GM18511 (cell line): ENCODE results near the gene TXNRD1.
"Not testable (repeated sequence)": the region's sequence is repeated elsewhere in the genome, so short reads cannot be mapped to it uniquely, and the experiment has no call there.

Experiments
- ATAC-seq: cut with Tn5 transposase; IDR thresholded peaks from one replicate; pipeline ENCODE4 v1.9.1; 2021; ENCODE audit warnings: mild to moderate bottlenecking, moderate library complexity; ENCODE audit not compliant: unreplicated experiment

The TXNRD1 gene

DNA sequence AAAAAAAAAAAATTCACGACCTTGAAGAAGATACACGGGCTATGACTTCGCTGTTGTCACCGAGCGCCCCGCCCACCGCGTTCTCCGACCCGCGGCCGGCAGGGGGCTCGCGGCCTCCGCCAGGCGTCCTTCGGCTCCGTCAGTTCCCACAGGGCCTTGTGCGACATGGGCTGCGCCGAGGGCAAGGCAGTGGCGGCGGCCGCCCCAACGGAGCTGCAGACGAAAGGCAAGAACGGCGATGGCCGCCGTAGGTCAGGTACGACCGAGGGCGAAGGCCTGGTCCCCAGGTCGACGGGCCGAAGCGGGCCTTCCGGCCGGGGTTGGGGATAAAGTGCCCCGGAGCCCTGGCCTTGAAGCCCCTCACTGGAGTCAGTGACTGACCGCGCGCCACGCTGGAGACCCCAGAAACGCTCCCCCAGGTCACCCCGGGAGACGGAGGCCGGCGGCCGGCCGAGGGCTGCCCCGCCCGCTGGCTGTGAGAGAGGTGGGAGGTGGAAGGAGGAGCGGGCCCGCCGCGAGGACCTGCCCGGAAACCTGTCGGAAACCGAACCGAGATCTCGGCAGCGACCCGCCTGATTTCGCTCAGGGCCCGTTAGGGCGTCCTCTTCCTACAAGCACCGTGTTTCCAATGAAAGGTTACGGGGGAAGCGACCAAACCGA, at the start of gene TXNRD1:
Gene TXNRD1 (plus strand): TSS at position 142 of the 660 bp plus-strand sequence. CDS start 24 bp downstream, at position 166.
- peak; percentile 93 for ATAC-seq

DNA sequence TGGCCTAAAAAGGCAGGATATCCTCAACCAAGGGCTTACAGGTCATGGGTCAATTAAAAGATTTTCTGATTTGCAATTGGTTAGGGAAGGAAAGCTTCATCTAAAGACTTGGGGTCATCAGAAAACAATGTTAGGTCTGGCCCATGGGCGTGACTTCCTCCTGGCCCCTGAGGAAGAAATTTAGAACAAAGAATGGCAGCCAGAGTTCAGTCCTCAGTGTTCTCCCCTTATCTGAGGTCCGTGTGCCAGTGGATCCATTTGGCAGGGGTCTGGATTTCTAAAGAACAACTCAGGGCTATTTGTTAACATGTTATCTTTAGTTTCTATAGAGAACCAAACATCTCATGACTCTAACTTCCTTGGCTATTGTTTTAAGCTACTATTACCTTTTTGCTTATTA, 49.8 kb upstream of the TXNRD1 start:
- no peak for ATAC-seq

DNA sequence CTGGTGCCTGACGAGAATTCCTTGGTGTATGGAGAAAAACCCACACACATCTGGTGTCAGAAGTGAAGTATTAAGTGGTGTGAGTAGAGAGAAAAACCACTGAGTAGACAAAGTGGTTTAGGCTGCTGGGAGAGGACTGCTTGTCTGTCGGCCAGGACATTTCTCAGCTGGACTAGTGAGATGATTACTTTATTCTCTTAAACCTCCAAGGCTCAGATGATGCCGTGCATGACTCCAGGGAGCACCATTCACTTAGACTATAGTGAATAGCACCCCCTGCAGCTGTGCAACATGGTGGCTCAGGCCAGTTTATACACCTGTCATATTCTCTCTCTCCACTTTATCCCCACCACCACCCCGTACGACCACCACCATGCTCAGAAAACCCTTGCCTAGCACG, 49.1 kb upstream of the TXNRD1 start:
- ATAC-seq, result no peak

DNA sequence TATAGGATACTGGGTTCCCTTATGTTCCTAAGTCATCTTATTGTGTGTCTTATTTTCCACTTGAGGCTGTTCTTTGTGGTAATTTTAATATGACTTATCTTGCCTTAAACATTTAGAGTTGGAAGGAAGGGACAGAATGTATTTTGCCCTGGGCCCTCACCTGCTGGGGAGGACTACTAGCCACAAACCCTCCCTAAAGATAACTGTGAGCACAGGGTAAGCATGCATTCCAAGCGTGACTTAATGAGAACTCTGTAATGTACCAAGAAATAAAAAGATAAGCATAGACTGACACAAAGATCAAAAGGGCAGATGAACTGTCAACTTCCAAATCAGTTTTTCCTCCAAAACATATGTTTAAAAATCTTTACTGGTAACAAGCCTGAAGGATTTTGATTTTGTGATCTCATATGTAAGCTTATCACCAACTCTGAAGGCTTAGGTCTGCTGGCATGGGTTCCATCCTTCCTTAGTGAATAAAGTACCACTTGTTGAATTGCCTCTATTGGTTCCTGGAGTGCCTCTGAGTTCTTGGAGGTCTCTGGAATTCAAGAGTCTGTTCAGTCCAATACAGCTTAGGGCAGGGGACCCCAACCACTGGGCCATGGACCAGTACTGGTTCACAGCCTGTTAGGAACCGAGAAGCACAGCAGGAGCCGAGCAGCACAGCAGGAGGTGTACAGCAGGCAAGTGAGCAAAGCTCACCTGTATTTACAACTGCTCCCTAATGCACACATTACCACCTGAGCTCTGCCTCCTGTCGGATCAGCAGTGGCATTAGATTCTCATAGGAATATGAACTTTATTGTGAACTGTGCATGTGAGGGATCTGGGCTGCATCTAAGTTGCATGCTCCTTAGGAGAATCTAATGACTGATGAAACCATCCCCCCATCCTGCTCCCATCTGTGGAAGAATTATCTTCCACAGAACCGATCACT, 47.8 kb upstream of the TXNRD1 start:
- no peak for ATAC-seq

DNA sequence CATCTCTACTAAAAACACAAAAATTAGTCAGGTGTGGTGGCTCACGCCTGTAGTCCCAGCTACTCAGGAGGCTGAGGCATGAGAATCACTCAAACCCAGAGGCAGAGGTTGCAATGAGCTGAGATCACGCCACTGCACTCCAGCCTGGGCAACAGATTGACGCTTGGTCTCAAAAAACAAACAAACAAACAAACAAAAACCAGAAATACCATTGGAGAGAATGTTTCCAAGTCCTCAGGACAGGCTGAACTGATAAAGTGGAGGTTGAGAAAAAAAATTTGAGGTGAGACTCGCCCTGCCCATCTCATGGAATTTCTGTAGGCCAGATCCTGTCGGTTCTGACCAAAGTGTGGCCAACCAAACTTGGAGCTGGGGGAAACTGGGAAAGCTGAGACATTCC, 47.0 kb upstream of the TXNRD1 start:
- no peak for ATAC-seq

DNA sequence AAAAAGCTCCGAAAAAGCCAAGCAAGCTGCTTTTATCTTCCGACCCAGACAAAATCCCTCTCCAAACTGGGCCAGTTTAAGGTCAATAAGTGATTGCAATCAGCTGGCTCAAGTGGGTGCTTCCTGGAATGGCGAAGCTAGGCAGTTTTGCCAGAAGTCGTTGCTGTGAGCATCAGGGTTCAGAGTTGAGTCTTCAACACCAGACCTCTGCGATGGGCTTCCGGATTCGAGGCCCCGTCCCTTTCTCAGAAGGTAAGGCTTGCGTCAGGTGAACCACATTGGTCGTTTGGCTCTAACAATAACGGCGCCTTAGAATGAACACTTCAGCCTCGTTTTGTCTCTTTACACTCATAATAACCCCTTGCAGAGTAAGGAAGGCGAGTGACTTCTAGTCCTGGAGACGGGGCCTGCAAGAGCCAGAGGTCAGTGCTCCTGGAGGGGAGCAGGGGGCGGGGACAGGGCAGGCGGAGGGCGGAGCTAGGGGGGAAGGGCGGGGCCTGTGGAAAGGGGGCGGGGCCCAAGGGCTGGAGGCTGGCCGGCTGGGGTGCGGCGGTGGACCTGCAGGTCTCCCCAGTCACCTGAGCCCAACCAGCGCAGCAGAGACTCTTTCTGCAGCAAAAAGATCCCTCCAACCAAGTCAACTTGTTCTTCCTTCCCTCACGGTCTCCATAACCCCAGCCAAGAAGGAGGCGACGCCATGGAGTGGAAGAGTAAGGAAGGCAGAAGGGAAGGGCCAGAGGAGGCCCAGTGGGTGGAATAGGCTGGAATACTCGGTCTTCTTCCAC, 43.6 kb upstream of the TXNRD1 start:
- ATAC-seq, result no peak

DNA sequence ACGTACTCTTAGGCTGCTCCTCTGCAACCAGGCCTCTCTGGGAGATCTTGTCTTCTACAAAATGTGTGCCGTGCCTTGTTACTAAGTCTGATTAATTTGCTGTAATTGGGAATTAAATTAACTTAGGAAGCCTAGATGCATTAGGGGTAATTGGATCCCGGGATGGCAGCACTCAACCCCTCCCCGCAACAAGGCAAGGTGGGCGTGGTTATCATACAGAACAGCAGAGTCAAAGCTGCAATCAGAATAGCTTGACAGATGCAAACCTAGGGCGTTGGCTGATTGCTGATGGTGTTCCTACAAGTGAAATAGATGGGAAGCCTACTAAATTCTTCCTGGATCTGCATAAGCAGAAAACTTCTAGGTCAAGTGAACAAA, 43.0 kb upstream of the TXNRD1 start:
- ATAC-seq, result no peak

DNA sequence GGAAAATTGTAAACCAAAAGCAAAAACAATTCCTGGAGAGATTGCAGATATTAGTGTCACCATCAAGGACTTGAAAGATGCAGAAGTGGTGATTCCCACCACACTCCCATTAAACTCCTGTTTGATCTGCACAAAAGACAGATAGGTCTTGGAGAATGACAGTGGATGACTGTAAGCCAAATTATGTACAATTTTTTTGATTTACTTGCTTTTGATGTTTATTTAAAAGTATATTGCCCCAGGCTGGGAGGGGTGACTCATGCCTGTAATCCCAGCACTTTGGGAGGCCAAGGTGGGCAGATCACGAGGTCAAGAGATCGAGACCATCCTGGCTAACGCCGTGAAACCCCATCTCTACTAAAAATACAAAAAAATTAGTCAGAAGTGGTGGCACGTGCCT, 41.8 kb upstream of the TXNRD1 start:
- ATAC-seq, result not testable (repeated sequence)

DNA sequence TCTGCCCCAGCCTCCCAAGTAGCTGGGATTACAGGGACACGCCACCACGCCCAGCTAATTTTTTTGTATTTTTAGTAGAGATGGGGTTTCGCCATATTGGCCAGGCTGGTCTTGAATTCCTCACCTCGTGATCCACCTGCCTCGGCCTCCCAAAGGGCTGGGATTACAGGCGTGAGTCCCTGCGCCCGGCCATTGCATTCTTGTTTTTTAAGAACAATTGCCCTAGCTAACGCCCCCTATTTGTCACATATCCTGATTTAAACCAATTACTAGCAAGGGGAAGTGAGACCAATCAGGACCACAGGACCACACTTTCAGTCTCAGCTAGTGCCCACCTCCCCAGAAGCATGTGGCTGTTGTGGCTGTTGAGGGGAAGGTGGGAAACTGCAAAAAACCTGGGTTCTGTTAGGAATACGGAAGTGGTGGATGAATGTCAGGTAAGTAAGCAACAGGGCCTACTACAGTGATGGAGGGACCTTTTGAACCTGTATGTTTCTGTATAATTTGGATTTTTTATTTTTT, 39.8 kb upstream of the TXNRD1 start:
- ATAC-seq, result no peak

DNA sequence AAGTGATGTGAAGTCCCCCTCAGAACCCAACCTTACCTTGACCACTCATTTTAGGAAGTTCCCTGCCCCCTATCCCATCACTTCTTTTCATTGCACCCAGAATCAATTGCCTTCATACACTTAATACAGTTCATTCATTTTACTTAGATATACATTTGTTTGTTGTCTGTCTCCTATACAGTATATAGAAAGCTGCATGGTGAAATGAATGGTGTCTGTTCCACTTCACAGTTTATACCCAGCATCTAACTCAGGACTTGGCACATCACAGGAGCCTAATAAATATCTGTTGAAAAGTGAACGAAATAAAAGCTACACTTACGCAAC, 38.3 kb upstream of the TXNRD1 start:
- no peak for ATAC-seq

DNA sequence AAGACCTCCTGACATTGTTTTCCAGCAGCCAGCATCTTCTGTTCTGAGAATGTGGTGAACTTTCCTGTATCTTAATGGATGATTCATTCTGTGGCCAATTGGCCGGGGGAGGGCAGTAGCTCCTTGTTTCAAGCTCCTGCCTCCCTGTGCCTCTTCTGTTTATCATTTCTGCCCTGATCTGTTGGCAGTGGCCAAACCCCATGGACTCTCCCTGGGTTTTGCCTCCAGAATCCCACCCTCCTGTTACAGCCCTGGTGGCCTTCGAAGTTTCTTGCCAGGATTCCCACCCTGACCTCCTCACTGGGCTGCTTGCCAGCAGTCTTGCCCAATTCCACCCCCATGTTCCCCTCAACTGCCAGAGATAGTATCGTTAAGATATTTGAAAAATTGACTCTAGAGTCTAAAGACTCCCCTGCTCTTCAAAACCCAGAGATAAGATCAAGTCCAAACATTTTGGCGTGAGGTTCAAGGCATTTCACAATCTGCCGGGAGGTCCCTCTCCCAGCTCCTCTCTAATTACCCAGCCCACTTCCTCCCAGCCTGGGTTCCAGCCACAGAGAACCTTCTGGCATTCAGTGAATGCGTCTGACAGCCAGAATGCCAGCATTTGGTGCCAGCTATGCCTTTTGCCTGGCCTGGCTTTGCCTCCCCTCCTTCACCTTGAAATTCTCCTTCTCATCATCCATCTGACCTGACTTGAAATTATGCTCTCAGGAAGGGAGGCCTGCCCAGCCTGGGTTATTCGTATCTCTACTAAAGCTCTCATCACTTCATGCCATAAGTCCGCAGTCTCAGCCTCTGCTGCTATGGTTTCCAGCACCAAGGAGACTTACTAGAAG, 37.7 kb upstream of the TXNRD1 start:
- no peak for ATAC-seq

DNA sequence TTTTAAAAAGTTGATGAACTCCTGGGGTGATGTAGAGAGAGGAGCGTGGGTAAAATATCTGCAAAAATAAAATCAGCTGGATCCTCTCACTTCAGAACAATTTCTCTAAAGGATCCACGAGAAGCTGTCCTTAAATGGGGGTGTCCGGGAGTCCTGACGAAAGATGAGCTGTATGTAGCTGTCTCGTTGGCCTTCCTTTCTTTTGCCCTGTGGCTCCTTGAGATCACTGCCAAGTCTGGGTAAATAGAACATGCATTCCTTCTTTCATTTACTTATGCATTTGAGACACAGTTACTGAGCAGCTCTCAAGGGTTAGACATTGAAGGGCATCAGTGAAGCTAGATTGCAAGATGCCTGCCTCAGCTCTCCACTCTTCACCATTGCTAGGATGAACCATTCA, 35.2 kb upstream of the TXNRD1 start:
- no peak for ATAC-seq

DNA sequence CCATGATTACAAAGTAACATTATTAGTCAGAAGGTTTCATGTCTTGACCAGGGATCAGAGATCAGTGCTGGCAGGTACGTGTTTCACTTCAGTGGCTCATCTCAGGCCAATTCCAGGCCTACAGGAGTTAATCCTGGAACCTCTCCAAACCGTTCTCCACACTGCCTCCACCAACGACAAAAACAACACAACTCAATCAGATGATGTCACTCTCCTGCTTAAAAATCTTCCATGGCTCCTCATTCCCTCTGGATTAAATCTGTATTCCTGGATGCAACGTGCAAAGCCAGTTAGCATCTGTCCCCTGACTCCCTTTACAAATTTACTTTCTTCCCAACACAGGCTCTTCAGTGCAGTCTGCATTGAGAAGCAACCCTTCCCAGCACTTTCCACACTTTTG, 34.3 kb upstream of the TXNRD1 start:
- no peak for ATAC-seq

DNA sequence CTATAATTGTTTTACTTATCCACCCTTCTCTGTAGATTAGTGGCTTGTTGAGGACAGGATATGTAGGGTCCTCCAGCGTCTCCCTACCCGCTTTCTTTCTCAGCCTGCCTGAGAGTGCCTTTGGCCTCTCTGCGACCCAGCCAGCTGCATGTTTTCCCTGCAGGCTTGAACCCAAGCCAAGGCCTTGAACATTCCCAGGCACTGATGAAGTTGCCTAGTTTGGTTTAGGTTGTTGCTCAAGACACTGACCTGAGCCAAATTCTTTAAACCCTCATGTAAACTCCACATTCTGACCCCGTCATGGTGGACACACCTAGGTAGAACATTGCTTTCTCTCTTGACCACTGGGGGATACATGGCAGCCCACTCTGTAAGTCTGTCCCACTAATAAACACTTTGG, 33.4 kb upstream of the TXNRD1 start:
- ATAC-seq, result no peak

DNA sequence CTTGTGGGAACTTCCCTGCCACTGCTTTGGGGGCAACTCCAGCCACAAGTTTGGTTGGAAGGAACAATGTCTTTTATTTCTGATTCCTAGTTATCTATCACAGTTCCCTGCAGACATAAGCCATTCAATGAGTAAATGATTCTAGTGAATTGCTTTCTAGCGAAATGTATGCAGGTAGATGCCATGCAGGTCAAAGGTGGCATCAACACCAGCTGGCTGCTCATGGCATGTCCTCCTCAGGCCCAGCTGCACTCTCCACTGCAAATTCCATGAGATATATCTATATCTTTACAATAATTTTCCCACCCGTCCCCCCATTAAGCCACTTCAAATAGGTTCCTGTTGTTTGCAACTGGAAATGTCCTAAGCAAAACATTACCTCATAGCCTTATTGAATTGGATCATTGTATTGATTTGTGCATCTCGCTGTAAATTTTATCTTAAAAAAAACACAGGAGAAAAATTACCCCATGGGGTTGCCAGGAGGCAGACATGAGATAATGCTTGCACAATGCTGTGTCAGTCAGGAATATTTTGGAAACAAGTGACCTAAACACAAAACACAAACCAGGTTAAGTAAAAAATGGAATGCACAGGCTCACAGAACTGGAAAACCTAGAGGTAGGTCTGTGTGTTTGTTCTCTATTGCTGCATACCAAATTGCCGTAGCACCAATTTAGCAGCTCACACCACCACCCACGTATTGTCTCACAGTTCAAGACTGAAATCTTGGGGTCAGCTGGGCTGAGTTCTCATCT, 32.8 kb upstream of the TXNRD1 start:
- no peak for ATAC-seq

DNA sequence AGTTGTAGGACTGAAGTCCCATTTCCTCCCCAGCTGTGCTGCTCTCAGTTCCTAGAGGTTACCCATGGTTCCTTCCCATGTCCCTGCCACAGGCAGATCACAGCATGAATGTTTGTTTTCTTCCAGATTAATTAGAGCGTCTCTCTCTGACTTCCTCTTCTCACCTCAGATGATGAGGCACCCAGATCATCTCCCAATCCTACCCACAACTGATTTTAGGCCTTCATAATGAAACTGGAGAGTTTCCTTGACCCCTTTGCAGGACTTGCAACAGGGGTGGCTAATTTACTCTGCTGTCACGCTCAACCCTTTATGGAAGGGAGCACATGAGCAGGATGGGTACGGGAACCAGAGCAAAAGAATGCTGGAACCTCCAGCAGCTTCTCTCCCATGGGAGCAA, 32.1 kb upstream of the TXNRD1 start:
- ATAC-seq, result no peak

DNA sequence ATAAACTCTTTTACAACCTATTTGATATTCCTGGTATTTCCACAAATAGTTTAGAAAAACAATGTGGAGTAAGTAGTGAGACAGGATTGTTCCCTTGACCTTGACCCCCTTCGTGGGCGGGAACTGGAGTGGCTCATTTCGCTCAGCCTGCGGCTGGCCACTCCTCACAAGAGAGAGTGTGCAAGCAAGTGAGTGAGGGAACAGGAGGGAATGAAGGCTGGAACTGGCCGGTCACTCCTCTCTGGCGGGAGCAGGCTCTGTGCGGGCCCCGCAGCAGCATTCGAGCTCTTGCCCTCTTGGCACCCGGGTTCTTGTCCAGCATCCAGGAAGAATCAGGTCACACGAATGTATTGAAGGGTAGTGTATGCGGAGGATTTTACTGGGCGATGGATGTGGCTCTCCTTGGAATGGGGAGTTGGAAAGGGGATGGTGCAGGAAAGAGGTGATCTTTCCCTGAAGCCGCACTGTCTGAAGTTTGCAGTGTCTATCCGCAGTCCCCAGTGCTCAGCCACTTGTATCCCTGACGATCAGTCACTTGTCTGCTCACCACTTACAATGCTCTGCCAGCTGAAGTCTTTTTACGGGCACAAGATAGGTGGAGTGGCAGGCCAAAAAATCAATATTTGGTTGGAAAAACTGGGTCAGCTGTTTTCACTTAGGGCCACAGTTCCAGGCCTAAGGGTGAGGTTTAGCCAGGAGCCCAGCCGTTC, 28.0 kb upstream of the TXNRD1 start:
- no peak for ATAC-seq

DNA sequence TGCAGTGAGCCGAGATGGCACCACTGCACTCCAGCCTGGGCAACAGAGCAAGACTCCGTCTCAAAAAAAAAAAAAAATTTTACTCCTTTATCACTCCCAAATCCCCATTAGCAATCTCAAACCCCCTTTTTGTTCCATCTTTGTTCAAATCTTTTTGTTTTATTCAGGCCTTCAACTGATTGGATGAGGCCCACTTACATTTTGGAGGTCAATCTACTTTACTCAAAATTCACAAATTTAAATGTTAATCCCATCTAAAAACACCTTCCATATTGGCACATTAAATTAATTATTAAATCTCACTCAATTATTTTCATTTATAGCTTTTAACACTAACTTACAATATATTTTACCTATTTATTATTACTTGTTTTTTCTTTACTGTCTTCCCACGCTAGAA, 27.0 kb upstream of the TXNRD1 start:
- no peak for ATAC-seq

DNA sequence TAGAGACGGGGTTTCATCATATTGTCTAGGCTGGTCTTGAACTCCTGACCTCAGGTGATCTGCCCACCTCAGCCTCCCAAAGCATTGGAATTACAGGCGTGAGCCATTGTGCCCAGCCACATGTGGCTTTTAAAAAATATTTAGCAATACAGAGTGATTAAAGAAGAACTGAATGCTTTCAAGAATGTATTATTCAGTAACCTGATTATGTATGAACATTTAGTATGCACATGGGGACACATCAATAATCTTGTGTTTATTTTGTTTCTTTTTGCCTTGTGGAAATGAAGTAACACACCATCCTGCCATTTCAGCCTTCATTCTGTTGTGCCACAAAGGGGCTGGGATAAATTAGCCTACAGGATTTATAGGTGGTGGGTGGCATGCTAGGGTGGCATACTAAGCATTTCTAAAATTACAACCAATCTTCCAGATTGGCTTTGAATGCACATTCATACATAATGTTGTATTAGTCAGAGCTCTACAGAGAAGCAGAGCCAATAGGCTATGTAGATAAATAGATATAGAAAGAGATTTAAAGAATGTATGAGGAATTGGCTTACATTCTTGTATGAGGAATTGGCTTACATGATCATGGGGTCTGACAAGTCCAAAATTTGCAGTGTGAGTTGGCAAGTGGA, 25.5 kb upstream of the TXNRD1 start:
- no peak for ATAC-seq
